Measurements from ENCODE around the gene NSF.
"Not testable (repeated sequence)": the region's sequence is repeated elsewhere in the genome, so short reads cannot be mapped to it uniquely, and the experiment has no call there.

NSF gene

GRCh38 chr17:46683653-46684052 is 93.2 kb downstream of the NSF start:
- DNase-seq (ENCODE audit: low spot score); in situ Hi-C loops (cut with MboI; ENCODE audit: low sequenced_read_pairs, unreplicated experiment): not testable (repeated sequence)

GRCh38 chr17:46685284-46685683 is 94.8 kb downstream of the NSF start:
- DNase-seq (ENCODE audit: low spot score); in situ Hi-C loops (cut with MboI; ENCODE audit: low sequenced_read_pairs, unreplicated experiment): not testable (repeated sequence)

GRCh38 chr17:46692196-46692595 is 101.7 kb downstream of the NSF start:
- DNase-seq (ENCODE audit: low spot score); in situ Hi-C loops (cut with MboI; ENCODE audit: low sequenced_read_pairs, unreplicated experiment): not testable (repeated sequence)

- in situ Hi-C loops (cut with MboI; ENCODE audit: low sequenced_read_pairs, unreplicated experiment); DNase-seq (ENCODE audit: low spot score): not testable (repeated sequence)
These were observed 102.8 kb downstream of the NSF start for GRCh38 chr17:46693283-46693682.

GRCh38 chr17:46696522-46696921 is 106.1 kb downstream of the NSF start:
- in situ Hi-C loops (cut with MboI; ENCODE audit: low sequenced_read_pairs, unreplicated experiment); DNase-seq (ENCODE audit: low spot score): not testable (repeated sequence)

- in situ Hi-C loops (cut with MboI; ENCODE audit: low sequenced_read_pairs, unreplicated experiment); DNase-seq (ENCODE audit: low spot score): not testable (repeated sequence)
These were observed 108.5 kb downstream of the NSF start for GRCh38 chr17:46699014-46699413.

GRCh38 chr17:46717999-46718398 is 127.5 kb downstream of the NSF start:
- DNase-seq (ENCODE audit: low spot score), result no peak
- TF ChIP-seq CTCF (IDR thresholded peaks at IDR 0.05; ENCODE audit: borderline replicate concordance, control extremely low read depth, extremely low read depth, insufficient read depth, missing control alignments), result no peak
- in situ Hi-C loops (cut with MboI; ENCODE audit: low sequenced_read_pairs, unreplicated experiment), result no loop called here

- in situ Hi-C loops (cut with MboI; ENCODE audit: low sequenced_read_pairs, unreplicated experiment), result no loop called here
- no peak for DNase-seq (ENCODE audit: low spot score)
- TF ChIP-seq CTCF (IDR thresholded peaks at IDR 0.05; ENCODE audit: borderline replicate concordance, control extremely low read depth, extremely low read depth, insufficient read depth, missing control alignments), result no peak
These were observed 129.4 kb downstream of the NSF start for GRCh38 chr17:46719891-46720290.

GRCh38 chr17:46720408-46720807 is 129.9 kb downstream of the NSF start:
- in situ Hi-C loops (cut with MboI; ENCODE audit: low sequenced_read_pairs, unreplicated experiment), result no loop called here
- no peak for TF ChIP-seq CTCF (IDR thresholded peaks at IDR 0.05; ENCODE audit: borderline replicate concordance, control extremely low read depth, extremely low read depth, insufficient read depth, missing control alignments)
- no peak for DNase-seq (ENCODE audit: low spot score)

GRCh38 chr17:46722662-46723285 is 132.3 kb downstream of the NSF start:
- in situ Hi-C loops (cut with MboI; ENCODE audit: low sequenced_read_pairs, unreplicated experiment), result no loop called here
- no peak for TF ChIP-seq CTCF (IDR thresholded peaks at IDR 0.05; ENCODE audit: borderline replicate concordance, control extremely low read depth, extremely low read depth, insufficient read depth, missing control alignments)
- DNase-seq (ENCODE audit: low spot score), result no peak

All from GM13976 (cell line).